Skeletal muscle satellite cell (primary cell): ENCODE measurements around the gene PACSIN2.
"Not testable (repeated sequence)": the region's sequence is repeated elsewhere in the genome, so short reads cannot be mapped to it uniquely, and the experiment has no call there.

Experiments
- H3K27me3 ChIP-seq: 2 replicates; pipeline ENCODE4 v1.7.0; 2013; ENCODE audit warnings: low read length; ENCODE audit not compliant: control insufficient read depth, insufficient read depth
- H3K36me3 ChIP-seq: 2 replicates; pipeline ENCODE4 v1.7.0; 2013; ENCODE audit warnings: mild to moderate bottlenecking, control low read depth, low read length; ENCODE audit not compliant: insufficient read depth
- H3K4me1 ChIP-seq: 2 replicates; pipeline ENCODE4 v1.7.0; 2013; ENCODE audit warnings: low read length; ENCODE audit not compliant: control insufficient read depth, insufficient read depth
- H3K4me2 ChIP-seq: 2 replicates; pipeline ENCODE4 v1.7.0; 2013; ENCODE audit warnings: mild to moderate bottlenecking, low read length
- H3K4me3 ChIP-seq: 2 replicates; pipeline ENCODE4 v1.7.0; 2013; ENCODE audit warnings: low read length
- H3K9ac ChIP-seq: 2 replicates; pipeline ENCODE4 v1.7.0; 2013; ENCODE audit warnings: mild to moderate bottlenecking, low read depth, low read length, moderate library complexity
- H3K9me3 ChIP-seq: replicated peaks from 2 replicates; pipeline ENCODE4 v1.7.0; 2013; ENCODE audit warnings: mild to moderate bottlenecking, control low read depth, low read length

PACSIN2 gene

GRCh38 chr22:42928969-42929837 is 85.7 kb downstream of the PACSIN2 start:
- Histone ChIP-seq H3K9me3 (no peaks in the 10 kb centered on the region), H3K27me3 (no peaks in the 10 kb centered on the region), H3K4me3 (no peak overlapping the region), H3K9ac (peak overlapping the region; percentile 87), H3K4me1 (peaks cover 57% of the 10 kb centered on the region), H3K4me2 (peak overlapping the region; percentile 3), H3K36me3 (no peaks in the 10 kb centered on the region)

GRCh38 chr22:42927966-42928365 is 87.0 kb downstream of the PACSIN2 start:
- no peak overlapping the region for H3K4me3 ChIP-seq
- H3K9me3 ChIP-seq, result no peaks in the 10 kb centered on the region
- no peak overlapping the region for H3K9ac ChIP-seq
- peaks cover 48% of the 10 kb centered on the region for H3K4me1 ChIP-seq
- H3K4me2 ChIP-seq, result no peak overlapping the region
- H3K36me3 ChIP-seq, result no peaks in the 10 kb centered on the region
- no peaks in the 10 kb centered on the region for H3K27me3 ChIP-seq

- no peak overlapping the region for H3K4me3 ChIP-seq
- H3K4me2 ChIP-seq, result no peak overlapping the region
- no peaks in the 10 kb centered on the region for H3K9me3 ChIP-seq
- no peak overlapping the region for H3K9ac ChIP-seq
- H3K27me3 ChIP-seq, result no peaks in the 10 kb centered on the region
- no peaks in the 10 kb centered on the region for H3K36me3 ChIP-seq
- H3K4me1 ChIP-seq, result peaks cover 47% of the 10 kb centered on the region
Observed at GRCh38 chr22:42926768-42927167, 88.2 kb downstream of the PACSIN2 start.

GRCh38 chr22:42926104-42926503 is 88.8 kb downstream of the PACSIN2 start:
- no peak overlapping the region for H3K4me3 ChIP-seq
- H3K9me3 ChIP-seq, result no peaks in the 10 kb centered on the region
- peaks cover 47% of the 10 kb centered on the region for H3K4me1 ChIP-seq
- no peaks in the 10 kb centered on the region for H3K36me3 ChIP-seq
- no peaks in the 10 kb centered on the region for H3K27me3 ChIP-seq
- no peak overlapping the region for H3K4me2 ChIP-seq
- H3K9ac ChIP-seq, result no peak overlapping the region

GRCh38 chr22:42925598-42925997 is 89.4 kb downstream of the PACSIN2 start:
- Histone ChIP-seq H3K4me1 (peaks cover 47% of the 10 kb centered on the region), H3K27me3 (no peaks in the 10 kb centered on the region)

GRCh38 chr22:42925031-42925430 is 89.9 kb downstream of the PACSIN2 start:
- peaks cover 47% of the 10 kb centered on the region for H3K4me1 ChIP-seq
- H3K9me3 ChIP-seq, H3K4me2 ChIP-seq, H3K36me3 ChIP-seq, H3K4me3 ChIP-seq, H3K9ac ChIP-seq, H3K27me3 ChIP-seq: not testable (repeated sequence)

More at GRCh38 chr22:42925598-42925997, 89.4 kb downstream of the PACSIN2 start:
- Histone ChIP-seq H3K9ac (no peak overlapping the region), H3K9me3 (no peaks in the 10 kb centered on the region), H3K4me3 (no peak overlapping the region), H3K4me2 (no peak overlapping the region), H3K36me3 (no peaks in the 10 kb centered on the region)

GRCh38 chr22:42924436-42924835 is 90.5 kb downstream of the PACSIN2 start:
- H3K9ac ChIP-seq, result no peak overlapping the region
- H3K4me2 ChIP-seq, result no peak overlapping the region
- no peaks in the 10 kb centered on the region for H3K27me3 ChIP-seq
- no peak overlapping the region for H3K4me3 ChIP-seq
- H3K4me1 ChIP-seq, result peaks cover 47% of the 10 kb centered on the region
- no peaks in the 10 kb centered on the region for H3K9me3 ChIP-seq
- H3K36me3 ChIP-seq, result no peaks in the 10 kb centered on the region

- no peaks in the 10 kb centered on the region for H3K36me3 ChIP-seq
- H3K9me3 ChIP-seq, result no peaks in the 10 kb centered on the region
- peaks cover 52% of the 10 kb centered on the region for H3K4me1 ChIP-seq
- no peak overlapping the region for H3K4me3 ChIP-seq
- peak overlapping the region; percentile 58 for H3K9ac ChIP-seq
- no peak overlapping the region for H3K4me2 ChIP-seq
- no peaks in the 10 kb centered on the region for H3K27me3 ChIP-seq
Observed at GRCh38 chr22:42922374-42923191, 92.4 kb downstream of the PACSIN2 start.

GRCh38 chr22:42920101-42920820 is 94.7 kb downstream of the PACSIN2 start:
- Histone ChIP-seq H3K4me2 (peak overlapping the region; percentile 40), H3K9ac (peak overlapping the region; percentile 73), H3K4me3 (no peak overlapping the region), H3K36me3 (no peaks in the 10 kb centered on the region), H3K9me3 (no peaks in the 10 kb centered on the region), H3K27me3 (no peaks in the 10 kb centered on the region), H3K4me1 (peaks cover 47% of the 10 kb centered on the region)

GRCh38 chr22:42919199-42919598 is 95.8 kb downstream of the PACSIN2 start:
- Histone ChIP-seq H3K9me3 (no peaks in the 10 kb centered on the region), H3K4me2 (no peak overlapping the region), H3K4me3 (no peak overlapping the region), H3K36me3 (no peaks in the 10 kb centered on the region), H3K27me3 (no peaks in the 10 kb centered on the region), H3K9ac (peak overlapping the region; percentile 52), H3K4me1 (peaks cover 47% of the 10 kb centered on the region)

- H3K4me2 ChIP-seq, result no peak overlapping the region
- H3K9me3 ChIP-seq, result no peaks in the 10 kb centered on the region
- H3K36me3 ChIP-seq, result no peaks in the 10 kb centered on the region
- peak overlapping the region; percentile 52 for H3K9ac ChIP-seq
- no peaks in the 10 kb centered on the region for H3K27me3 ChIP-seq
- peaks cover 47% of the 10 kb centered on the region for H3K4me1 ChIP-seq
- no peak overlapping the region for H3K4me3 ChIP-seq
Observed at GRCh38 chr22:42918500-42918899, 96.4 kb downstream of the PACSIN2 start.
